K562 (cell line): ENCODE measurements around the gene CNTN5.

Source experiments
- MAX ChIP-seq: sonication (generic); formaldehyde crosslinking; IDR thresholded peaks from 2 replicates; pipeline ENCODE4 v1.9.0; 2022; ENCODE audit warnings: mild to moderate bottlenecking, missing genetic modification reagents
- POLR2A ChIP-seq: fragments of 450-650 bp; conservative IDR thresholded peaks from 2 replicates; pipeline ENCODE4 v1.6.1; 2016
- TAF1 ChIP-seq: IDR thresholded peaks from 2 replicates; pipeline ENCODE4 v1.6.1; 2011; ENCODE audit warnings: mild to moderate bottlenecking, low read length, moderate library complexity; ENCODE audit not compliant: insufficient read depth, control insufficient read depth, severe bottlenecking; ENCODE audit errors: extremely low read depth

GRCh38 chr11:100192181-100192580, 1171.4 kb downstream of the CNTN5 start:
- no peak for TF ChIP-seq TAF1
- TF ChIP-seq POLR2A = no peak
- TF ChIP-seq MAX (CRISPR knock-in tag) = no peak
